Mucosa of gallbladder (tissue), 1 donor: ENCODE measurements around the gene SIPA1L3. TPM values are rescaled to one million over a fixed set of nuclear protein-coding genes. Genes with fewer than 3 reads are reported as not detected.

Experiments used
- DNase-seq: peaks from one replicate; pipeline ENCODE4 v3.0.0-alpha.2; 2020; ENCODE audit warnings: low spot score
- total RNA-seq: library from RNA; stranded (reverse); gene quantifications from one replicate; pipeline ENCODE4 v1.2.1, GENCODE V29; 2021
- donor health status: DM: no; HTN: no; CAD: no.

Gene SIPA1L3
- total RNA-seq, 1 donor from 2014 or later = 74.6 TPM

DNA sequence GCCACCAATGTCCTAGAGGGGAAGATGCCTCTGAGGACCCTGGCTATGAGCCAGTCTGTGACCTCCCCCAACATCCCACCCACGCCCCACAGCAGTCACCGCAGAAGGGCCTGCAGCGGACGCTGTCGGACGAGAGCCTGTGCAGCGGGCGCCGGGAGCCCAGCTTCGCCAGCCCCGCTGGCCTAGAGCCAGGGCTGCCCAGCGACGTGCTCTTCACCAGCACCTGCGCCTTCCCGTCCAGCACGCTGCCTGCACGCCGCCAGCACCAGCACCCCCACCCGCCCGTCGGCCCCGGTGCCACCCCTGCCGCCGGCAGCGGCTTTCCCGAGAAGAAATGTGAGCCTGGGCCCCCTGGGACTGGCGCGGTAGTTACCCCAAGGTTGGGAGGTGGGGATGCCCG lies 286.4 kb downstream of the SIPA1L3 start:
- DNase-seq = no peak

DNA sequence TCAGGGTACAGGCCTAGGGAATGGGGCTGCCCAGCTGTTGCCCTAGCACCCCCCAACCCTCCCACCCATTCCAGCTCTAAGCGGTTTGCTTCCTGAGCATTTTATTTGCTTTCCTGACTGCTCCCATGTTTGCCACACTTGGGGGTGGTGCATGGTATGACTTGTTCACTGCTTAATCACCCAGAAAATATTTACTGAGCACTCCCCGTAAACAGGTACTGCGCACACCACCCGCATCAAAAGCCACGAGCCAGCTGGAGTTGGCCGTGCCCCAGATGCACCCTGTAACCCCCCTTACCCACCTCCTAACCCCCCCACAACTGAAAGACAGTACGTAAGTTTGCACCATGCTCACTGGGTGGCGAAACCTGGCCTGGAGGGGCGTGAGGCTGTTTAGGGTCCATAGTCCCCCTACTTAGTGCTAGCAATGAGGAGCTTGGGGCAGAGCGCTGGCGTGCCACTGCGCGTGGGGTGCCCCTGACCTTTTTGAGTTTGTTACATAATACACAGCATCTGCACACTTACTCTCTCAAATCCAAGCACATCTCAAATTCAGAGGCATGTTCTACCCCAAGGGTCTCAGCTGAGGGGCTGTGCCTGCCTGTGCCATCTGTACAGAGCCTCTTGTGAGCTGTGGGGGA lies 287.2 kb downstream of the SIPA1L3 start:
- no peak for DNase-seq

DNA sequence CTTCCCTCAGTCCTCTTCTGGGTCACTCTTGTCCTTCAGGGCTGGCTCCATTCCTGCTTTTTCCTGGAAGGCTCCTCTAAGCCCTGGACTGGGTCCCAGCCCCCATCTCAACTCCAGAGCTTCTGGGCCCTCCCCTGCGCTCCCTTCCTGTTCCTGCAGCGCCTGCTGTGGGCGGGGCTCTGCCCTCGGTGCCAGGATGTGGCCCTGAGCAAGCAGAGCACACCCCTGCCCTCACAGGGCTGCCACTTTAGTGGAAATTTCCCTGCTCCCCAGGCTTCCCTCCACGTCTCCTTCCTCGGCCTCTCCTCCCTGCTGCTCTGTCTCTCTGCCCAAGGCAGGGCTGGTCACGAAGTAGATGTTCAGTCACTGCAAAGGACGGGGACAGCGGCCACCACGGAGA lies 288.2 kb downstream of the SIPA1L3 start:
- no peak for DNase-seq

DNA sequence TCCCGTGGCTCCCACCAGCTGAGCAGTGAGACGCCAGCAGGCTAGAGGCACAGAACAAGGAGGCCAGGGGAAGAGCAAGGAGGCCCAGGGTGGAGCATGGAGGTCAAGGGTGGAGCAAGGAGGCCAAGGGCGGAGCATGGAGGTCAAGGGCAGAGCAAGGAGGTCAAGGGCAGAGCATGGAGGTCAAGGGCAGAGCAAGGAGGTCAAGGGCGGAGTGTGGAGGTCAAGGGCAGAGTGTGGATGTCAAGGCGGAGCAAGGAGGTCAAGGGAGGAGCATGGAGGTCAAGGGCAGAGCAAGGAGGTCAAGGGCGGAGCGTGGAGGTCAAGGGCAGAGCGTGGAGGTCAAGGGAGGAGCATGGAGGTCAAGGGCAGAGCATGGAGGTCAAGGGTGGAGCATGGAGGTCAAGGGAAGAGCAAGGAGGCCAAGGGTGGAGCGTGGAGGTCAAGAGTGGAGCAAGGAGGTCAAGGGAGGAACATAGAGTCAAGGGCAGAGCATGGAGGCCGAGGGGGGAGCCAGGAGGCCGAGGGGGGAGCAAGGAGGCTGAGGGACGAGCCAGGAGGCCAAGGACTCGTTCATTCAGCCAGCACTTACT lies 289.3 kb downstream of the SIPA1L3 start:
- DNase-seq = no peak

DNA sequence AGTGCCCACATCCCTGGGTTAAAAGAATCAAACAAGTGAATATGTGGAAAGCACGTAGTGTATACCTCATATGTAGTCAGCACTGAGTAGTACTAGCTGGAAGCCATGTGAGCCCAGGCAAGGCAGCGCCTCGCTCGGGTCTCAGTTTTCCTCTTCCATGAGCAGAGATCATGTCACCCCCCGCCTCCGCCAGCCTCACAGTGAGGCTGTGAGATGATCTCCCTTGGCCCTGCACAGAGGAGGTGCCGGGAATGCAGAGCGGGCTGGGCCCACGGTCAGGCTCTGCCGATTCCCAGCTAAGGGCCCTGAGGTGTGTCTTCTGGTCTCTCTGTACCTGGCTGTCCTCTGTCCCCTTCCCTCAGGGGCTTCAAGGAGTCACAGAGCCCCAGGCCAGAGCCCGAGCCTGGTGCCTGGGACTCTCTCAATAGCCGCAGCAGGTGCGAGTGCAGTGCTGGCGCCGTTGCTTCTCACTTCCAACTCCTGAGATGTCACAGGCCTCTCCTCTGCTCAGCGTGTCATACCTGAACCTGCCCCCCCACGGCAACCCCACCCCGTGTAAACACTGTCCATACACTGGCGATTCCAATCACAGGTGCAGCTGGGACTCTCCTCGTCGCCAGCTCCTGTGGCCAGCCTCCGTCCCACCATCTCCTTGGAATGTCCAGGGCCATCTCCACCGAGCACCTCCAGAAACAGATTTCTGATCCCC lies 290.1 kb downstream of the SIPA1L3 start:
- no peak for DNase-seq

DNA sequence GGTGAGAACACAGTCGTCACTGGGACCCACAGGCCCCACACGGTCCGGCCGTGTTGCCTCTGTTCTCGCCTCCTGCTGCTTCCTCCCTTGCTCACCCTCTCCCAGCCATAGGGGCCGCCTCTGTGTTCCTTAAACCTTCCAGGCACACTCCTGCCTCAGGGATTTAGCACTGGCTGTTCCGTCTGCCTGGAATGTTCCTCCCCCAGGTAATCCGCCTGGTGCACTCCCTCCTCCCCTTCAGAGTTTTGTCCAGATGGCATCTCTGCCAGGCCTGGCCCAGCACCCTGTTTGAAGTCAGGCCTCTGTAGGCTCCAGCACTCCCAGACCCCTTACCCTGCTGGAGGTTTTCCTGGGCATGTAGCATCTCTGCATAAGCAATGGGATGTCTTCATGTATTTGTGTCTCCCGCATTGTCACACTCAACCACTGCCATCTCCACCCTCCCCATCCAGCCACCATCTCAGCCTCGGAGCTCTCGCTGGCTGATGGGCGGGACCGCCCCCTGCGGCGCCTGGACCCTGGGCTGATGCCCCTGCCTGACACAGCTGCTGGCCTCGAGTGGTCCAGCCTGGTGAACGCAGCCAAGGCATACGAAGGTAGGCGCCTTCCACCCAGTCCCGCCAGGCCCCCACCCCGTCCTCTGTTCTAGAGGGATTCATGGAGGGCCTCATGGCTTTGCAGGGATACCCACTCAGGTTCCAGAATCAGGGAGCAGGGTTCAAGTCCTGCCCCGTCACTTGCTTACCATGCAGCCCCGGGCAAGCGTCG lies 291.1 kb downstream of the SIPA1L3 start:
- DNase-seq = no peak

DNA sequence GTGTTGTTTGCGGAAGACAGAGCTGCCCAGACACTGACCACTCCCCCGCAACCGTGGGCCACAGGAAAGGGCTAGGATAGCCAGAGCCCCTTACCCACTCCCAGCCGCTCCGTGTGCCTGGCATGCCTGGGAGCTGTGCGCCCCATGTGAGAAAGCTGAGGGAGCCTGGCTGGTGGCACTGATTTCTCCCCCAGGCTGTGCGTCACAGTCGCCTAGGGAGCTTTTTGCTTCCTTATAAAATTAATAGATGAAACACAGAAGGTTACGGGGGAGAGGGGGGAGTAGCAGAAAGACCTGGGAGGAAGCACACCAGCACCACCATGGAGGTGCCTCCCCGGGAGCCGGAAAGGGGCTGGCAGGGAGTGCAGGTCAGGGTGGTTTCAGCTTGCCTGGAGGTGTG lies 292.3 kb downstream of the SIPA1L3 start:
- DNase-seq = no peak

DNA sequence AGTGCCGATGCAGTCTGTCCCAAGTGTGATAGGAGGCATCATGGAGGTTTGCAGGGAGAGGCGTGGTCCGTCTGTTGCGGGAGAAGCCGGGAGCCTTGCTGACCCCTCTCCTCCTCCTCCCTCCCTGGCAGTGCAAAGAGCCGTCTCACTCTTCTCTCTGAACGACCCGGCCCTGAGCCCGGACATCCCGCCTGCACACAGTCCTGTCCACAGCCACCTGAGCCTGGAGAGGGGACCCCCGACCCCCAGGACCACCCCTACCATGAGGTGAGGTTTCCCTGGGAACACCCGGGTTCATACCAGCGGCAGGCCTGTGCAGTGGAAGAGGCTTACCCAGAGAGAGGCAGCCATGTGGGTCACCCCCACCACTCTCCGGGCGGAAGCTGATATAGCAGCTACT lies 294.7 kb downstream of the SIPA1L3 start:
- no peak for DNase-seq

DNA sequence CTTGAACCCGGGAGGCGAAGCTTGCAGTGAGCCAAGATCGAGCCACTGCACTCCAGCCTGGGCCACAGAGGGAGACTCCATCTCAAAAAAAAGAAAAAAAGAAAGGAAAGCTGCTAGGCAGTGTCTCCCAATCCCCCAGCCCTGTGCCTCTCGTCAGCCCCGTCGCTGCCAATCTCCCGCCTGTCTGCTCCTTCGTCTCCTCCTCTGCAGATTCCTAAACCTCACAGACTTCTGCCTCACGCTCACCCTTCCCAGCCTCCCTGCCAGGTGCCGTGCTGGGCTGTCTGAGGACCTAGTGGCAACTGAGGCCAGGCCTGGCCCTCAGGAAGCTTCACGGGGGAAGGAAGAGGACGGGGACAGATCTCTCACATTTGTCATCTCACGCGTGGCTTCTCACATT lies 295.5 kb downstream of the SIPA1L3 start:
- no peak for DNase-seq

DNA sequence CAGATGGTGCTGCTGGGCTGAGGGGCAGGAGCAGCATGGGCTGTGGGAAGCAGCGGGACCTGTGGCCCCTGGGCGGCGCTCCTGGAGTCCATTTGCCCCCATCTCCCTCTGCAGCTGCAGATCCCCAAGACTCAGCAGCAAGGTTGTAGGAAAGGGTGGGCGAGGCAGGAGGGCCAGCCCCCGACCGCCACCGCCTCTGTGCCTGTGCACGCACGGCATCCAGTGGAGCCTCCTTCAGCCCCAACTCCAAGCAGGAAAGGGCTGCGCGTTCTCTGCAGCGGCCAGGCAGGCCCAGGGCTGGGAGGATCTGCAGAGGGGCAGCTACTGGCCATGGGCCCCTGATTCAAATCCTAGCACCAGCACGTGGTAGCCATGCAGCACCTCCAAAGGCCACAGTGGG lies 296.2 kb downstream of the SIPA1L3 start:
- no peak for DNase-seq

DNA sequence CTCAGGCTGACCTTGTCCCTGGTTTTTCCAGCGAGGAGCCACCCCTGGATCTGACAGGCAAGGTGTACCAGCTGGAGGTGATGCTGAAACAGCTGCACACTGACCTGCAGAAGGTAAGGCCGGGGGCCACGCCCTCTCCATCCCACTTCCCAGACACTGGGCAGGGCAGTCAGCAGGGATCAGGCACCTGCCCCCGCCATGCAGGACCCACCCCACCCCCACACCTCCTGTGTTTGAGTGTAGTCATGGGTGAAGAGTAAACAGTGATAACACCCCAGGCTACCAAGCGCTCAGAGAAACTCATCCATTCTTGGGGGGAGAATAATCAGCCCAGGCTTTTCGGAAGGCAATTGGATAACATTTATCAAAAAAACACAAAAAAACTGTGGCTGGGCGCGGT lies 297.1 kb downstream of the SIPA1L3 start:
- no peak for DNase-seq

DNA sequence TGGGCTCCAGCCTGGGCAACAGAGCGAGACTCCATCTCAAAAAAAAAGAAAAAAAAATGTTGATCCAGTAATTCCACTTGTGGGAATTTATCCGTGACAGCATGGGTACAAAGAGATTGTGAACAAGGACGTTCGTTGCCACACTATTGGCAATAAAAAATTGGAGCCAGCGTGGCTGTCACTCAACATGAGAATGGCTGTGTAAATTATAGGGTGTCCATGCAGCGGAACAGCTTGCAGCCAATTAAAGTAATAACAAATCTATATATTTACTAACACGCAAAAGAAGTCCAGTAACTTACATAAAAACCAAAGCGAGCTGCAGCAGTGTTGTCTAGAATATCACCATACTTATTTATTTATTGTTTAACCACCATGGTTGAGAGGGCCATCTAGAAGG lies 297.7 kb downstream of the SIPA1L3 start:
- DNase-seq = no peak

DNA sequence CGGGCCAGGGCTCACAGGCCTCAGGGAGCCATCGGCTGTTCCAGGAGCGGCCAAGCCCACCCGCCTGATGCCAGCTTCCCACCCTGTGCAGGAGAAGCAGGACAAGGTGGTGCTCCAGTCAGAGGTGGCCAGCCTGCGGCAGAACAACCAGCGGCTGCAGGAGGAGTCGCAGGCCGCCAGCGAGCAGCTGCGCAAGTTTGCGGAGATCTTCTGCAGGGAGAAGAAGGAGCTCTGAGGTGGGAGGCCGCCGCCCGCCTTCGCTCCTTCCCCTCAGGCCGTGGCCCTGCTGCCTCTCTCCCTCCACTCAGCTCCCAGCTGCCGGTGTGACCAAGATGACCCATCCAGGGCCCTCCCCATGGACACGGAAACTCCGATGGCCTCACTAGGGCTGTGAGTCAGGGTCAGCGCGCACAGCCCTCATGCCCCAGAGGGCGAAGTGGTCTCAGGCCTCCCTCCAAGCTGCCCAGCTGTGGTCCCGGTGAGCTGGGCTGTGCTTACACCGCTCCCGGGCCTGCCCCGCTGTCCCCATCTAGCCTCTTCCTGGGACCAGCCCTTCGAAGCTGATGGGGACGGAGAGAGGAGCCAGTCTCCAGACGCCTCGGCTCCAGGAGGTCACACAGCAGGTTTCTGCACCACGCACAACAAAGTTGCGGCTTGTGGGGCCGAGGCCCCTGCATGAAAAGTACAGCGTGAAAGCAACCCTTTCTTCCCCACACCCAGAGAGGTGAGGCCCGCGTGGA lies 299.2 kb downstream of the SIPA1L3 start:
- DNase-seq = no peak

DNA sequence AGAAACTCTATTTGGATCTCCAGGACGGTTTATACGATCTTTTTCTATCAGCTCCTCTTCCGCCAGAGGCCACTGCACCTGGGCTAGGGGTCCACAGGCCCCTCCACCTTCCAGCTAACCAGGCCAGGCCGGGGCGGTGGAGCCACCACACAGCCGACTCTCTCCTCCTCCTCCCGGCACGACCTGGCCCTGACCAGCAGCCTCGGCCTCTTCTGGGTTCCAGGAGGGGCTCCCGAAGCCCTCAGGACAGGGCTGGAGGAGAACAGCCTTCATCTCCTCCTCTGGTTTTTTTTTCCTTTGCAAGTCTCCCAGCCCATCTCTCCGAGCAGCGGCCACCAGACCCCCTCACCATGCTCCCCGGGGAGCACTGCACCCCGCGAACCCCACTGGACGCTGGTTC lies 299.9 kb downstream of the SIPA1L3 start:
- DNase-seq = no peak

DNA sequence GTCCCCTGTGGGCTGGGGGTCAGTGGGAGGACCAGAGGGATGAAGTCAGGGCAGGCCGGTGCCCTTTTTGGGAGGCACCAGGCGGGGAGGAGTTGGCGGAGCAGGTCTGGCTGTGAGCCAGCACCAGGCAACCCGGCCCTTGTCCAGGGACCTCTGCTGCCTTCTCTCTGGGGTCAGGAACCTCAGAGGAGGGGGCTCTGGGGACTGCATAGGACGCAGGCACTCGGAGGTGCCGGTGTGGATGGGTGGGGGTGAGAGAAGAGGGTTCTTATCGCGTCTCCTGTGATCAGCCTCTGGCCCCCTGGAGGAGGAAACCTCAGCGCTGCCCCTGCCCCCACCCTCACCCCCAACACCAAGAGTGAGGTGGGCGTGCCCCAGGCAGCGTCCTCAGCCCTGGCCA lies 300.5 kb downstream of the SIPA1L3 start:
- DNase-seq = no peak

DNA sequence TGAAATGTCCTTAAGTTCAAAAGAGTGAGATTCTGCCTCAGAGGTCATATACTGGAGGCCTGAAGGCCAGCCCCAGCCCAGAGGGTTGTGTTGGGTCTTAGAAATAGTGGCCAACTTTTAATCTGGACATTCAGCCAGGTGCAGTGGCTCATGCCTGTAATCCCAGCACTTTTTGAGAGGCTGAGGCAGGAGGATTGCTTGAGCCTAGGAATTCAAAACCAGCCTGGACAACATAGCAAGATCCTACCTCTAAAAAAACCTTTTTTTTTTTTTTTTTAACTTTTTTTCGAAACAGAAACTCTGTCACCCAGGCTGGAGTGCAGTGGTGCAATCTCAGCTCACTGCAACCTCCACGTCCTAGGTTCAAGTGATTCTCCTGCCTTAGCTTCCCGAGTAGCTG lies 301.6 kb downstream of the SIPA1L3 start:
- DNase-seq = no peak

DNA sequence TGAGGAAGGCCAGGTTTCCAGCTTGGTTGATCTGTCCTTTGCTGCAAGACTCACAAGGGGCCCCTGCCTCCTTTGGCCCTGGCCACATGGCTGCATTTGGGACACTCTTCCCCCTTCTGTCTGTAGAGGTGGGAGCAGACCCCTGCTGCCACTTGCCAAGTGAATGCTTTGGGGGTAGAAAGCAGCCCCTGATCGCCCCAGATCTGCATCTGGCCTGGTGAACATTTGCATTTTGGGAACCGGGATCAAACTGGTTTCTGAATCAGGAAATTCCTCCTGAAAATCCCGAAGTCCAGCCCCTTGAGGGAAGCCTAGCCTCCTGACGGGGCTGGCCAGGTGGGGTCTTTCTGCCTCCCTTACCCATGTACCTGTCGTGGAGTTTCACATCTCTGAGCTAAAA lies 302.1 kb downstream of the SIPA1L3 start:
- DNase-seq = no peak

DNA sequence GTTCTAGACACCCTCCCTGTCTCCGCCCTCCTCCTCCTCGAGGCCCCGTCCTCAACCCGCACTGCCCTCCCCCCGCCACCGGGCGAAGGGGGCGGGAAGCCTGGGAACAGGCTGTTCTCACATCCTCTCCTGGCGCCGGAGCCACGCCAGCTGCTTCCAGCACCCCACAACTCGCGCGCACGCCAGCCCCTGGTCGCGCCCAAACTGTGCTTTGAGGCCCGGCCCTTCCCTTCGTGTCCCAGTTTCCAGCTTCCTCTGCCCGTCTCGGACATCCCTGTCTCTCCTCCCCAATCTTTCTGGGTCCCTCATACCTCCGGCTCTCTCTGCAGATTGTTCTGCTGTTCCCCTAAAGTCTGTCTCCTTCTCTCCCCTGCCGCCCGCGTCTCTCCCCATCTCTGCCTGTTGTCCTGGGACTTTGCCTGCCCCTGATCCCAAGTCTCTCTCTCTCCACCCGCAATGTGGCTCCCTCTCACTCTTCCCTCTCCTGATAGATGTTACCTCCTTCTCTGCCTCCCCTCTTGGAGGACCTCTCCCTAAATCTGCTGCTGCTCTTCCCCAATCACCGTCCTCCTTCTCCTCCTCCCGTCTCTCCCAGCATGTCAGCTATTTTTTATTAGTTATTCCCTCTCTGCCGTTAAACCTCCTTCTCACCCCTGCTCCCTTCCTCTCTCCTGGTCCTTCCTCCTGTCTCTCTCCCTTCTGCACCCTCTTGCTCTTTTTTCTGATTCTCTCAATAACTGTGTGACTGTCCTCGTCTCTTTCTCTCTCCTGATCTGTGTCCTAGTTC lies 302.9 kb downstream of the SIPA1L3 start:
- peak; percentile 56 for DNase-seq

DNA sequence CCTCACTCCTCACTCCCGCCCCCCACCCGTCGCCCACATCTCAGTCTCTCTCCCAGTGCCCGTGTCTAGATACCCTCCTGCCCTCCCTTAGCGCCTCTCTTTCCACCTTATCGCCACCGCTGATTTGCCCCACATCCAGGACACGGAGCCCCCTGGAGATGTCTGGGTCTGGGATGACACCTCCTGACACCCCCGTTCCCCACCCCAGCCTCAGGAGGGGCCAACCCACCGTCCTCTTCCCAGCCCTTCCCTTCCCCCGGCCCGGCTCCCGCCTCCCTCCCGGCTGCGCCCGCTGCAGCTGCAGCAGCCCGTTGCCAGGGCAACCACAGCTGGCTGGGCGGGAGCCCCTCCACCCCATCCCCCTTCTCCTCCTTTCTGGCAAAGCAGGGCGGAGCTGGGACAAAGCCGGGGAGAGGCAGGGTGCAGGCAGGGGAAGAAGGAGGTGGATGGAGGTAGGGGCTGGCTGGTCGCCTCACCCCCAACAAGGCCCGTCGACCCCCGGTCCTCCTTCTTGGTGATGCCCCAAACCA lies 303.5 kb downstream of the SIPA1L3 start:
- peak; percentile 27 for DNase-seq

DNA sequence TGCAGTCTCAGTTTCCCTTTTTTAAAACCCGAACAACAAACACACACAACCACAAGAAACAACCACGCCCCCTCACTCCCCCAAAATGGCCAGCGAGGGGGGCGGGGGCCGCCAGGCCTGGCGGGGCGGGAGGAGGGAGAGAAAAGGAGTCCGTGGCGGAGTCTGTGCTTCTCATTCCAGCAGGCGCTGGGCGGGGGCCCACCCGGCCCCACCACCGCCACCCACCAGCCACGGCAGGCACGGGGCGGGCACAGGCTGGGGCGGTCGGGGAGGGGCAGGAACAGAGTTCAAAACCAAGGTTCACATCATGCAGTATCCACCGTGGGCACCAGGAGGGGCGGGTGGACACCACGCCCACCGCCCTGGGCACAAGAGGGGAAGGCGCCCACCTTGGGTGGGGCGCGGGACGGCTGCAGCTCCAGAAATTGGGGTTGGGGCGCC lies 304.2 kb downstream of the SIPA1L3 start:
- no peak for DNase-seq

DNA sequence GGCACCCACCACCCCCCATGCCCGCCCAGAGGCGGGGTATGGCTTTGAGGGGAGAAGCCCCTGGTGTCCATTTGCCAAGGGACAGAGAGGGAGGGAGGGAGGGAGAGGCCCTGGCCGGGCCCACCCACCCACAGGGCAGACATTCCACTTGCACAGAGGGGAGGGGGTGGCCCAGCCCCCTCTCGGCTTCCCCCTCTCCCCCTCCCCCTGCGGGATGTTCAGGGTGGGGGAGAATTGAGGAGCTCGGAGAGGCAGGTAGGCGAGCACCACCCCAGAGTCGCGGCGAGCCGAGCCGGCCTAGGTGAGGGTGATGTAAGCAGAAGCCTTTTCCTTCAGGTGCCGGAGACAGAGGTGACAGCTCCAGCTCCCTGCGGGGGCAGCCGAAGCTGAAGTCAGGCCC lies 304.8 kb downstream of the SIPA1L3 start:
- no peak for DNase-seq
